HCT116 (cell line): ENCODE measurements around the gene BRPF3. TPM values are rescaled to one million over a fixed set of nuclear protein-coding genes. Genes with fewer than 3 reads are reported as not detected.

Experiments used
- ATAC-seq: fragments of 200-7000 bp; cut with Tn5 transposase; 2 replicates; pipeline ENCODE4 v1.9.1; 2020; ENCODE audit warnings: mild to moderate bottlenecking, moderate library complexity
- BruUV-seq: library from RNA; stranded (reverse); fragments of 400-500 nt; replicated peaks from 2 replicates; lab custom pipeline; 2021; lab: Mats Ljungman, UMichigan
- CTCF ChIA-PET: fragments of 300-600 bp; sonication (Branson Sonifier 250); formaldehyde crosslinking; loops from one replicate; lab custom pipeline; 2021; ENCODE audit warnings: antibody characterized with exemption; lab: Charles Lee
- POLR2A ChIA-PET: fragments of 300-600, 350-600 bp; sonication (Branson Sonifier 250); formaldehyde crosslinking; loops from one replicate; lab custom pipeline; 2021; ENCODE audit warnings: antibody characterized with exemption; lab: Charles Lee
- RAD21 ChIA-PET, 2 experiments: fragments of 300-600 bp; sonication (Branson Sonifier 250); formaldehyde crosslinking; loops; one replicate each; lab custom pipeline; 2023; ENCODE audit warnings: low total read pairs in 2 of 2; ENCODE audit not compliant: uncharacterized antibody in 2 of 2, unreplicated experiment in 2 of 2, low non-redundant PET in 1 of 2; lab: Charles Lee
- DNase-seq: peaks from one replicate; pipeline ENCODE4 v3.0.0-alpha.2; 2010; ENCODE audit warnings: low read depth, low spot score
- H2AFZ ChIP-seq: fragments of 200-600 bp; shearing (Covaris generic), sonication (generic); 2 replicates; pipeline ENCODE4 v1.6.1; 2017; ENCODE audit warnings: low read depth, mixed run types, mixed read lengths, antibody characterized with exemption, low read length; ENCODE audit not compliant: poor library complexity, severe bottlenecking
- H3K27ac ChIP-seq: 2 replicates; pipeline ENCODE4 v1.5.1; 2012; ENCODE audit warnings: low read depth, low read length
- H3K27me3 ChIP-seq: fragments of 200-600 bp; sonication (generic); 2 replicates; pipeline ENCODE4 v1.6.1; 2016; ENCODE audit warnings: mixed run types, low read length, mixed read lengths; ENCODE audit not compliant: insufficient read depth
- H3K36me3 ChIP-seq, 2 experiments: fragments of 200-500 bp in 1 of 2; fragments of 200-600 bp in 1 of 2; sonication (Bioruptor generic) in 1 of 2; sonication (generic) in 1 of 2; 2 replicates each; pipeline versions ENCODE4 v1.5.1 to v1.6.1; 2014 to 2016; ENCODE audit warnings: low read length in 2 of 2, inconsistent platforms in 1 of 2, mixed read lengths in 1 of 2, mixed run types in 1 of 2; ENCODE audit not compliant: insufficient read depth in 2 of 2, control insufficient read depth in 1 of 2
- H3K4me1 ChIP-seq, 2 experiments: fragments of 200-600 bp in 1 of 2; sonication (generic) in 1 of 2; 2 replicates each; pipeline versions ENCODE4 v1.5.1 to v1.6.1; 2012 to 2017; ENCODE audit warnings: low read length in 2 of 2, inconsistent platforms in 1 of 2, mild to moderate bottlenecking in 1 of 2, mixed read lengths in 1 of 2, mixed run types in 1 of 2, moderate library complexity in 1 of 2; ENCODE audit not compliant: insufficient read depth in 2 of 2, control insufficient read depth in 1 of 2
- H3K4me2 ChIP-seq: fragments of 200-600 bp; sonication (generic); 2 replicates; pipeline ENCODE4 v1.6.1; 2017; ENCODE audit warnings: mixed run types, low read length, mixed read lengths
- H3K4me3 ChIP-seq, 2 experiments: fragments of 200-600 bp in 1 of 2; sonication (generic) in 1 of 2; replicated peaks in 1 of 2; 2 replicates each; pipeline ENCODE4 v1.5.1; 2011 to 2016; ENCODE audit warnings: low read length in 2 of 2, control low read depth in 1 of 2, low read depth in 1 of 2, mild to moderate bottlenecking in 1 of 2, mixed read lengths in 1 of 2, mixed run types in 1 of 2
- H3K79me2 ChIP-seq: fragments of 200-600 bp; sonication (generic); 2 replicates; pipeline ENCODE4 v1.6.1; 2017; ENCODE audit warnings: mild to moderate bottlenecking, mixed run types, low read length, moderate library complexity, mixed read lengths; ENCODE audit not compliant: insufficient read depth
- H3K9ac ChIP-seq: fragments of 200-600 bp; sonication (generic); 2 replicates; pipeline ENCODE4 v1.6.1; 2016; ENCODE audit warnings: low read length, mixed read lengths
- H3K9me2 ChIP-seq: fragments of 200-600 bp; sonication (generic), shearing (Covaris generic); 2 replicates; pipeline ENCODE4 v1.6.1; 2017; ENCODE audit warnings: mixed run types, mild to moderate bottlenecking, moderate library complexity; ENCODE audit not compliant: insufficient read depth
- H3K9me3 ChIP-seq, 2 experiments: fragments of 200-500 bp in 1 of 2; fragments of 200-600 bp in 1 of 2; sonication (Bioruptor generic) in 1 of 2; sonication (generic) in 1 of 2; 2 replicates each; pipeline ENCODE4 v1.6.1; 2014 to 2017; ENCODE audit warnings: low read length in 2 of 2, mixed read lengths in 2 of 2, inconsistent platforms in 1 of 2, low read depth in 1 of 2, mild to moderate bottlenecking in 1 of 2, mixed run types in 1 of 2, moderate library complexity in 1 of 2; ENCODE audit not compliant: control insufficient read depth in 1 of 2, insufficient read depth in 1 of 2
- H4K20me1 ChIP-seq: fragments of 200-600 bp; sonication (generic), shearing (Covaris generic); 2 replicates; pipeline ENCODE4 v1.6.1; 2017; ENCODE audit warnings: mixed run types, mild to moderate bottlenecking, moderate library complexity; ENCODE audit not compliant: insufficient read depth
- ATF3 ChIP-seq: IDR thresholded peaks from 2 replicates; pipeline ENCODE4 v1.6.1; 2012
- CBX3 ChIP-seq: IDR thresholded peaks from 2 replicates; pipeline ENCODE4 v1.6.1; 2012; ENCODE audit warnings: low read depth
- CTCF ChIP-seq, 3 experiments: fragments of 200-600 bp in 1 of 3; sonication (generic) in 1 of 3; IDR thresholded peaks in 2 of 3; conservative IDR thresholded peaks in 1 of 3; 2 replicates each; pipeline ENCODE4 v1.5.1; 2012 to 2017; ENCODE audit warnings: low read depth in 2 of 3, low read length in 2 of 3, antibody characterized with exemption in 1 of 3, borderline replicate concordance in 1 of 3, control low read depth in 1 of 3, mild to moderate bottlenecking in 1 of 3, mixed read lengths in 1 of 3, mixed run types in 1 of 3, moderate library complexity in 1 of 3; ENCODE audit not compliant: insufficient read depth in 1 of 3
- ELF1 ChIP-seq: IDR thresholded peaks from 2 replicates; pipeline ENCODE4 v1.6.1; 2012; ENCODE audit warnings: low read depth, borderline replicate concordance
- EZH2phosphoT487 ChIP-seq: fragments of 200-600 bp; IDR thresholded peaks from 2 replicates; pipeline ENCODE4 v1.6.1; 2018; ENCODE audit warnings: antibody characterized with exemption, borderline replicate concordance
- FOSL1 ChIP-seq: IDR thresholded peaks from 2 replicates; pipeline ENCODE4 v1.6.1; 2012; ENCODE audit warnings: low read depth
- MAX ChIP-seq: IDR thresholded peaks from 2 replicates; pipeline ENCODE4 v1.6.1; 2012
- POLR2A ChIP-seq: IDR thresholded peaks from 2 replicates; pipeline ENCODE4 v1.7.0; 2011; ENCODE audit warnings: borderline replicate concordance; ENCODE audit not compliant: insufficient read depth, insufficient read length; ENCODE audit errors: extremely low read depth
- POLR2AphosphoS5 ChIP-seq: IDR thresholded peaks from 2 replicates; pipeline ENCODE4 v1.6.1; 2011; ENCODE audit warnings: mild to moderate bottlenecking, low read depth, low read length, moderate library complexity
- SIN3A ChIP-seq: IDR thresholded peaks from 2 replicates; pipeline ENCODE4 v1.6.1; 2012; ENCODE audit warnings: low read depth
- SP1 ChIP-seq: IDR thresholded peaks from 2 replicates; pipeline ENCODE4 v1.6.1; 2012; ENCODE audit warnings: low read depth
- TCF7L2 ChIP-seq: IDR thresholded peaks from 2 replicates; pipeline ENCODE4 v1.7.0; 2011; ENCODE audit warnings: borderline replicate concordance, inconsistent platforms; ENCODE audit not compliant: insufficient read depth, insufficient read length; ENCODE audit errors: extremely low read depth
- YY1 ChIP-seq: IDR thresholded peaks from 2 replicates; pipeline ENCODE4 v1.6.1; 2011; ENCODE audit warnings: low read length, low read depth, moderate library complexity, mild to moderate bottlenecking; ENCODE audit not compliant: insufficient replicate concordance; ENCODE audit errors: extremely low read depth
- ZNF274 ChIP-seq: fragments of 200-500 bp; sonication (Bioruptor generic); IDR thresholded peaks from 2 replicates; pipeline ENCODE4 v1.6.1; 2014; ENCODE audit warnings: mild to moderate bottlenecking, low read depth, low read length, inconsistent platforms
- intact Hi-C: fragments of 100-400 bp; cut with micrococcal nuclease; formaldehyde crosslinking; loops from 2 replicates; pipeline ENCODE4 v1.10.0; 2022
- total RNA-seq: library from RNA; stranded (reverse); gene quantifications from one replicate; pipeline ENCODE4 v1.2.1, GENCODE V29; 2021; ENCODE audit not compliant: unreplicated experiment
- TF ChIP-seq, protein P1 (sequence below): IDR thresholded peaks from 2 replicates; pipeline ENCODE4 v1.6.1; 2012; ENCODE audit warnings: low read depth

Gene BRPF3
- total RNA-seq, 1 experiment from 2014 or later, result 20.3 TPM

GRCh38 chr6:36154286-36154685, 42.3 kb upstream of the BRPF3 start:
- DNase-seq, result no peak
- no peak for ATAC-seq
- Histone ChIP-seq H3K4me1 (0 out of 4 replicates have a peak, but pooled peaks cover 0 to 2% of the 10 kb centered on the region in 2 experiments), H3K36me3 (no peaks in the 10 kb centered on the region), H3K4me2 (no peak overlapping the region), H3K9me3 (peaks cover 0 to 8% of the 10 kb centered on the region in 2 experiments; a peak in 2 of 4 replicates), H3K9me2 (no peaks in the 10 kb centered on the region), H3K79me2 (no peaks in the 10 kb centered on the region), H3K27me3 (no peaks in the 10 kb centered on the region), H3K27ac (no peak overlapping the region), H4K20me1 (no peaks in the 10 kb centered on the region), H3K4me3 (no peak overlapping the region), H2AFZ (no peak overlapping the region), H3K9ac (no peak overlapping the region)
- TF ChIP-seq SP1 (peak; percentile 23; the same call in 1 of the 2 replicates), EZH2phosphoT487 (no peak)
- no TSS peak for BruUV-seq
- POLR2A ChIA-PET, result no interaction called here
- intact Hi-C loops, result no loop called here
- CTCF ChIA-PET, result no interaction called here
- RAD21 ChIA-PET, result no interaction called here

DNA sequence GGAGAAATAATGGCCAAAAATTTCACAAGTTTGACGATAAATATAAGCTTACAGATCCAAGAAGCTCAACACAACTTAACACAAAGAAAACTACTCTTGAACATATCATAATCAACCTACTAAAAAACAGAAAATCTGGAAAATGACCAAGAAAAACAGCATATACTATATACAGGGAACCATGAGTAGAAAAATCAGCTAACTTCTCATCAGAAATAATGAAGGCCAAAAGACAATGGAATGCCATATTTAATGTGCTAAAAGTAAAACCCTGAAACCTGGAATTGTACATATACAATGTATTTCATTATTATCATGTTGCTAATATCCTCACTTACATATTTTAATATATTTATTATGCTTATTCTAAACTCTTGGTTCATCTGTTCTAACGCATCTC, 40.9 kb upstream of the BRPF3 start:
- Histone ChIP-seq H3K27me3 (no peaks in the 10 kb centered on the region), H3K79me2 (no peaks in the 10 kb centered on the region), H2AFZ (no peak overlapping the region), H3K4me3 (no peak overlapping the region), H3K9ac (no peak overlapping the region), H3K4me2 (no peak overlapping the region), H3K27ac (no peak overlapping the region), H3K9me3 (peaks cover 0 to 8% of the 10 kb centered on the region in 2 experiments; a peak in 3 of 4 replicates), H3K36me3 (no peaks in the 10 kb centered on the region), H3K9me2 (no peaks in the 10 kb centered on the region), H4K20me1 (no peaks in the 10 kb centered on the region), H3K4me1 (0 out of 4 replicates have a peak, but pooled peaks cover 0 to 2% of the 10 kb centered on the region in 2 experiments)
- no TSS peak for BruUV-seq
- intact Hi-C loops, result no loop called here
- ChIA-PET RAD21 (no interaction called here), CTCF (no interaction called here), POLR2A (no interaction called here)
- no peak for DNase-seq
- ATAC-seq, result no peak
- TF ChIP-seq MAX (no peak), TCF7L2 (no peak), ZNF274 (no peak), POLR2AphosphoS5 (no peak), YY1 (no peak), CTCF (IDR thresholded peaks at IDR 0.05 in 2 of 3, conservative IDR thresholded peaks at IDR 0.05 in 1 of 3; ENCODE audit: borderline replicate concordance in 1 of 3, insufficient read depth in 1 of 3, low read depth in 2 of 3, low read length in 2 of 3) (no peak), CBX3 (no peak; the same call in 1 of the 2 replicates), SIN3A (no peak), ELF1 (no peak), EZH2phosphoT487 (no peak), FOSL1 (no peak), POLR2A (no peak), ATF3 (no peak)
- TF ChIP-seq, protein P1, sequence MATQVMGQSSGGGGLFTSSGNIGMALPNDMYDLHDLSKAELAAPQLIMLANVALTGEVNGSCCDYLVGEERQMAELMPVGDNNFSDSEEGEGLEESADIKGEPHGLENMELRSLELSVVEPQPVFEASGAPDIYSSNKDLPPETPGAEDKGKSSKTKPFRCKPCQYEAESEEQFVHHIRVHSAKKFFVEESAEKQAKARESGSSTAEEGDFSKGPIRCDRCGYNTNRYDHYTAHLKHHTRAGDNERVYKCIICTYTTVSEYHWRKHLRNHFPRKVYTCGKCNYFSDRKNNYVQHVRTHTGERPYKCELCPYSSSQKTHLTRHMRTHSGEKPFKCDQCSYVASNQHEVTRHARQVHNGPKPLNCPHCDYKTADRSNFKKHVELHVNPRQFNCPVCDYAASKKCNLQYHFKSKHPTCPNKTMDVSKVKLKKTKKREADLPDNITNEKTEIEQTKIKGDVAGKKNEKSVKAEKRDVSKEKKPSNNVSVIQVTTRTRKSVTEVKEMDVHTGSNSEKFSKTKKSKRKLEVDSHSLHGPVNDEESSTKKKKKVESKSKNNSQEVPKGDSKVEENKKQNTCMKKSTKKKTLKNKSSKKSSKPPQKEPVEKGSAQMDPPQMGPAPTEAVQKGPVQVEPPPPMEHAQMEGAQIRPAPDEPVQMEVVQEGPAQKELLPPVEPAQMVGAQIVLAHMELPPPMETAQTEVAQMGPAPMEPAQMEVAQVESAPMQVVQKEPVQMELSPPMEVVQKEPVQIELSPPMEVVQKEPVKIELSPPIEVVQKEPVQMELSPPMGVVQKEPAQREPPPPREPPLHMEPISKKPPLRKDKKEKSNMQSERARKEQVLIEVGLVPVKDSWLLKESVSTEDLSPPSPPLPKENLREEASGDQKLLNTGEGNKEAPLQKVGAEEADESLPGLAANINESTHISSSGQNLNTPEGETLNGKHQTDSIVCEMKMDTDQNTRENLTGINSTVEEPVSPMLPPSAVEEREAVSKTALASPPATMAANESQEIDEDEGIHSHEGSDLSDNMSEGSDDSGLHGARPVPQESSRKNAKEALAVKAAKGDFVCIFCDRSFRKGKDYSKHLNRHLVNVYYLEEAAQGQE, result no peak
